Measurements from ENCODE around the gene MKRN2.

The MKRN2 gene

GRCh38 chr3:12584083-12584482 lies 27.2 kb downstream of the MKRN2 start:
- H3K4me3 ChIP-seq (ENCODE audit: low read depth, low read length): no peak overlapping the region
- DNase-seq (ENCODE audit: low read depth): no peak
- TF ChIP-seq POLR2A (IDR thresholded peaks at IDR 0.05; ENCODE audit: extremely low read depth, insufficient read length) (no peak), MYC (IDR thresholded peaks at IDR 0.05; ENCODE audit: low read depth, low read length) (no peak), MAX (IDR thresholded peaks at IDR 0.05; ENCODE audit: low read depth, low read length) (no peak), CTCF (IDR thresholded peaks at IDR 0.05; ENCODE audit: low read depth, low read length) (no peak)

GRCh38 chr3:12585181-12585580 lies 28.3 kb downstream of the MKRN2 start:
- DNase-seq (ENCODE audit: low read depth): no peak
- TF ChIP-seq MYC (IDR thresholded peaks at IDR 0.05; ENCODE audit: low read depth, low read length): no peak
- TF ChIP-seq MAX (IDR thresholded peaks at IDR 0.05; ENCODE audit: low read depth, low read length): no peak
- no peak for TF ChIP-seq CTCF (IDR thresholded peaks at IDR 0.05; ENCODE audit: low read depth, low read length)
- TF ChIP-seq POLR2A (IDR thresholded peaks at IDR 0.05; ENCODE audit: extremely low read depth, insufficient read length): no peak
- no peak overlapping the region for H3K4me3 ChIP-seq (ENCODE audit: low read depth, low read length)

- DNase-seq (ENCODE audit: low read depth): no peak
- H3K4me3 ChIP-seq (ENCODE audit: low read depth, low read length): no peak overlapping the region
- TF ChIP-seq MYC (IDR thresholded peaks at IDR 0.05; ENCODE audit: low read depth, low read length) (no peak), MAX (IDR thresholded peaks at IDR 0.05; ENCODE audit: low read depth, low read length) (no peak), CTCF (IDR thresholded peaks at IDR 0.05; ENCODE audit: low read depth, low read length) (no peak), POLR2A (IDR thresholded peaks at IDR 0.05; ENCODE audit: extremely low read depth, insufficient read length) (no peak)
Observed at GRCh38 chr3:12585970-12586369, 29.1 kb downstream of the MKRN2 start.

GRCh38 chr3:12586403-12586802 lies 29.5 kb downstream of the MKRN2 start:
- no peak for TF ChIP-seq MAX (IDR thresholded peaks at IDR 0.05; ENCODE audit: low read depth, low read length)
- no peak for TF ChIP-seq MYC (IDR thresholded peaks at IDR 0.05; ENCODE audit: low read depth, low read length)
- TF ChIP-seq CTCF (IDR thresholded peaks at IDR 0.05; ENCODE audit: low read depth, low read length): no peak
- no peak for TF ChIP-seq POLR2A (IDR thresholded peaks at IDR 0.05; ENCODE audit: extremely low read depth, insufficient read length)
- DNase-seq (ENCODE audit: low read depth): no peak
- no peak overlapping the region for H3K4me3 ChIP-seq (ENCODE audit: low read depth, low read length)

- no peak for DNase-seq (ENCODE audit: low read depth)
- TF ChIP-seq MYC (IDR thresholded peaks at IDR 0.05; ENCODE audit: low read depth, low read length) (no peak), MAX (IDR thresholded peaks at IDR 0.05; ENCODE audit: low read depth, low read length) (no peak), POLR2A (IDR thresholded peaks at IDR 0.05; ENCODE audit: extremely low read depth, insufficient read length) (no peak), CTCF (IDR thresholded peaks at IDR 0.05; ENCODE audit: low read depth, low read length) (no peak)
- H3K4me3 ChIP-seq (ENCODE audit: low read depth, low read length): no peak overlapping the region
Observed at GRCh38 chr3:12588039-12589009, 31.4 kb downstream of the MKRN2 start.

Measured in NB4 (cell line).